HEK293 (cell line): ENCODE data around the gene FAM151B.
"Not testable (repeated sequence)": the region's sequence is repeated elsewhere in the genome, so short reads cannot be mapped to it uniquely, and the experiment has no call there.

ENCODE experiments used
- CTCF ChIA-PET: fragments of 350-600 bp; formaldehyde crosslinking; extraction: SDS; loops from one replicate; lab custom pipeline; 2021; ENCODE audit warnings: antibody characterized with exemption; lab: Yijun Ruan, JAX
- POLR2A ChIA-PET: fragments of 300-600 bp; formaldehyde crosslinking; extraction: SDS; loops from one replicate; lab custom pipeline; 2020; ENCODE audit warnings: antibody characterized with exemption, inconsistent platforms; lab: Yijun Ruan, JAX
- H3K27ac ChIP-seq: fragments of 200-500 bp; sonication (Bioruptor generic); 2 replicates; pipeline ENCODE4 v1.5.1; 2014; ENCODE audit warnings: low read depth, low read length, control low read depth, inconsistent platforms; ENCODE audit errors: extremely low read depth
- H3K36me3 ChIP-seq, 2 experiments: fragments of 200-500 bp in 1 of 2; sonication (Bioruptor generic) in 1 of 2; 1 replicate in 1 of 2; 2 replicates in 1 of 2; pipeline ENCODE4 v1.5.1; 2014 to 2017; ENCODE audit warnings: inconsistent platforms in 2 of 2, low read length in 2 of 2; ENCODE audit not compliant: control insufficient read depth in 2 of 2, insufficient read depth in 1 of 2
- H3K4me1 ChIP-seq: fragments of 200-500 bp; sonication (Bioruptor generic); 2 replicates; pipeline ENCODE4 v1.5.1; 2014; ENCODE audit warnings: mild to moderate bottlenecking, low read length, inconsistent platforms; ENCODE audit not compliant: control insufficient read depth, insufficient read depth
- H3K4me3 ChIP-seq: 2 replicates; pipeline ENCODE4 v1.5.1; 2011; ENCODE audit warnings: low read depth, mild to moderate bottlenecking, control low read depth, low read length, moderate library complexity
- H3K9me3 ChIP-seq: fragments of 200-500 bp; sonication (Bioruptor generic); 2 replicates; pipeline ENCODE4 v1.5.1; 2014; ENCODE audit warnings: low read depth, low read length, inconsistent platforms; ENCODE audit not compliant: control insufficient read depth, insufficient read depth
- ATF2 ChIP-seq: fragments of 450-650 bp; formaldehyde crosslinking; IDR thresholded peaks from 2 replicates; pipeline ENCODE4 v1.5.1; 2016; ENCODE audit warnings: missing biosample characterization, missing genetic modification characterization, low read depth
- GLIS2 ChIP-seq: fragments of 450-650 bp; formaldehyde crosslinking; IDR thresholded peaks from 2 replicates; pipeline ENCODE4 v1.5.1; 2016; ENCODE audit warnings: missing biosample characterization, missing genetic modification characterization
- ZBTB7A ChIP-seq: fragments of 450-650 bp; formaldehyde crosslinking; IDR thresholded peaks from 2 replicates; pipeline ENCODE4 v1.5.1; 2016; ENCODE audit warnings: low read depth, missing biosample characterization, missing genetic modification characterization
- ZNF157 ChIP-seq: fragments of 450-650 bp; formaldehyde crosslinking; IDR thresholded peaks from 2 replicates; pipeline ENCODE4 v1.5.1; 2016; ENCODE audit warnings: missing biosample characterization, missing genetic modification characterization
- ZNF169 ChIP-seq: fragments of 450-650 bp; formaldehyde crosslinking; IDR thresholded peaks from 2 replicates; pipeline ENCODE4 v1.5.1; 2016; ENCODE audit warnings: missing biosample characterization, missing genetic modification characterization
- ZNF221 ChIP-seq: fragments of 450-650 bp; formaldehyde crosslinking; IDR thresholded peaks from 2 replicates; pipeline ENCODE4 v1.5.1; 2017; ENCODE audit warnings: missing biosample characterization, missing genetic modification characterization, borderline replicate concordance
- ZNF26 ChIP-seq: fragments of 450-650 bp; formaldehyde crosslinking; IDR thresholded peaks from 2 replicates; pipeline ENCODE4 v1.5.1; 2016; ENCODE audit warnings: missing biosample characterization, missing genetic modification characterization
- ZNF280C ChIP-seq: fragments of 450-650 bp; formaldehyde crosslinking; IDR thresholded peaks from 2 replicates; pipeline ENCODE4 v1.5.1; 2016; ENCODE audit warnings: missing biosample characterization, missing genetic modification characterization
- ZNF394 ChIP-seq: fragments of 450-650 bp; formaldehyde crosslinking; IDR thresholded peaks from 2 replicates; pipeline ENCODE4 v1.5.1; 2016; ENCODE audit warnings: missing biosample characterization, missing genetic modification characterization, mild to moderate bottlenecking, moderate library complexity, borderline replicate concordance
- ZNF404 ChIP-seq: fragments of 450-650 bp; formaldehyde crosslinking; IDR thresholded peaks from 2 replicates; pipeline ENCODE4 v1.5.1; 2017; ENCODE audit warnings: missing biosample characterization, missing genetic modification characterization
- ZNF473 ChIP-seq: fragments of 450-650 bp; formaldehyde crosslinking; IDR thresholded peaks from 2 replicates; pipeline ENCODE4 v1.5.1; 2017; ENCODE audit warnings: missing biosample characterization, missing genetic modification characterization
- ZNF518A ChIP-seq: fragments of 450-650 bp; formaldehyde crosslinking; conservative IDR thresholded peaks from 2 replicates; pipeline ENCODE4 v1.5.1; 2016; ENCODE audit warnings: low read depth, missing biosample characterization, missing genetic modification characterization
- ZNF529 ChIP-seq: fragments of 450-650 bp; formaldehyde crosslinking; IDR thresholded peaks from 2 replicates; pipeline ENCODE4 v1.5.1; 2017; ENCODE audit warnings: missing genetic modification characterization, missing biosample characterization; ENCODE audit not compliant: insufficient replicate concordance
- ZNF629 ChIP-seq: fragments of 450-650 bp; formaldehyde crosslinking; IDR thresholded peaks from 2 replicates; pipeline ENCODE4 v1.5.1; 2017; ENCODE audit warnings: missing biosample characterization, missing genetic modification characterization
- ZNF704 ChIP-seq: fragments of 450-650 bp; formaldehyde crosslinking; IDR thresholded peaks from 2 replicates; pipeline ENCODE4 v1.5.1; 2016; ENCODE audit warnings: missing biosample characterization, missing genetic modification characterization
- ZSCAN30 ChIP-seq: fragments of 450-650 bp; IDR thresholded peaks from 2 replicates; pipeline ENCODE4 v1.5.1; 2018; ENCODE audit warnings: missing biosample characterization, mild to moderate bottlenecking, missing genetic modification characterization, moderate library complexity

FAM151B gene

GRCh38 chr5:80468131-80468530, 19.8 kb upstream of the FAM151B start (continued):
- TF ChIP-seq ZNF404 (no peak), ZNF157 (tag by site-specific recombination) (no peak), ZNF280C (tag by site-specific recombination) (no peak), ZNF221 (tag by site-specific recombination) (no peak), ZNF529 (no peak), ZNF169 (tag by site-specific recombination) (no peak)
- TF ChIP-seq, all 188 proteins: peak for 0

- H3K4me1 ChIP-seq, H3K27ac ChIP-seq, POLR2A ChIA-PET, H3K4me3 ChIP-seq: not testable (repeated sequence)
- peak; percentile 98 for TF ChIP-seq ZNF26 (tag by site-specific recombination)
- TF ChIP-seq, all 188 proteins: peak for 1; not testable (repeated sequence) for 187
- peaks cover 32 to 48% of the 10 kb centered on the region in 2 experiments for H3K36me3 ChIP-seq
- CTCF ChIA-PET, H3K9me3 ChIP-seq: not testable (repeated sequence)
Measured at GRCh38 chr5:80470631-80471030, 17.3 kb upstream of the FAM151B start.

- no peak overlapping the region for H3K4me3 ChIP-seq
- POLR2A ChIA-PET = no interaction called here
- TF ChIP-seq GLIS2 (tag by site-specific recombination) = no peak
- no peak for TF ChIP-seq ZNF704 (tag by site-specific recombination)
- no peak for TF ChIP-seq ZNF518A (tag by site-specific recombination)
- no peak for TF ChIP-seq ATF2 (tag by site-specific recombination)
- TF ChIP-seq ZSCAN30 (tag by site-specific recombination) = no peak
- no peak for TF ChIP-seq ZNF629 (tag by site-specific recombination)
- TF ChIP-seq ZNF394 (tag by site-specific recombination) = no peak
- no peak for TF ChIP-seq ZNF473 (tag by site-specific recombination)
- TF ChIP-seq ZBTB7A (tag by site-specific recombination) = no peak
- H3K9me3 ChIP-seq = no peaks in the 10 kb centered on the region
- CTCF ChIA-PET = no interaction called here
- no peaks in the 10 kb centered on the region for H3K4me1 ChIP-seq
- peaks cover 34 to 42% of the 10 kb centered on the region in 2 experiments for H3K36me3 ChIP-seq
- no peak overlapping the region for H3K27ac ChIP-seq
Measured at GRCh38 chr5:80474929-80475328, 13.0 kb upstream of the FAM151B start.
